NT2/D1 (cell line): Measurements from ENCODE around the gene TP53TG5.

Source experiments
- DNase-seq: peaks from one replicate; pipeline ENCODE4 v3.0.0-alpha.2; 2011; ENCODE audit warnings: low read depth, low spot score
- H3K27me3 ChIP-seq: 2 replicates; pipeline ENCODE4 v1.6.0; 2011; ENCODE audit warnings: mild to moderate bottlenecking; ENCODE audit not compliant: insufficient read length, insufficient read depth
- H3K36me3 ChIP-seq: 2 replicates; pipeline ENCODE4 v1.6.1; 2011; ENCODE audit warnings: mild to moderate bottlenecking, low read length, mixed read lengths; ENCODE audit not compliant: insufficient read depth, insufficient read length
- H3K4me1 ChIP-seq: 2 replicates; pipeline ENCODE4 v1.5.1; 2011; ENCODE audit not compliant: insufficient read depth, insufficient read length
- H3K4me3 ChIP-seq: 2 replicates; pipeline ENCODE4 v1.5.1; 2011; ENCODE audit warnings: low read depth; ENCODE audit not compliant: insufficient read length
- H3K9ac ChIP-seq: 2 replicates; pipeline ENCODE4 v1.6.0; 2011; ENCODE audit warnings: low read depth; ENCODE audit not compliant: insufficient read length
- H3K9me3 ChIP-seq: 2 replicates; pipeline ENCODE4 v1.5.1; 2011; ENCODE audit warnings: mild to moderate bottlenecking, low read length; ENCODE audit not compliant: insufficient read depth
- SUZ12 ChIP-seq: IDR thresholded peaks from 2 replicates; pipeline ENCODE4 v1.6.1; 2011; ENCODE audit not compliant: insufficient read length, insufficient read depth; ENCODE audit errors: extremely low read depth
- YY1 ChIP-seq: IDR thresholded peaks from 2 replicates; pipeline ENCODE4 v1.6.1; 2011; ENCODE audit not compliant: insufficient read length, insufficient read depth
- ZNF274 ChIP-seq: IDR thresholded peaks from 2 replicates; pipeline ENCODE4 v1.6.1; 2011; ENCODE audit warnings: mild to moderate bottlenecking, low read depth, low read length

The TP53TG5 gene

DNA sequence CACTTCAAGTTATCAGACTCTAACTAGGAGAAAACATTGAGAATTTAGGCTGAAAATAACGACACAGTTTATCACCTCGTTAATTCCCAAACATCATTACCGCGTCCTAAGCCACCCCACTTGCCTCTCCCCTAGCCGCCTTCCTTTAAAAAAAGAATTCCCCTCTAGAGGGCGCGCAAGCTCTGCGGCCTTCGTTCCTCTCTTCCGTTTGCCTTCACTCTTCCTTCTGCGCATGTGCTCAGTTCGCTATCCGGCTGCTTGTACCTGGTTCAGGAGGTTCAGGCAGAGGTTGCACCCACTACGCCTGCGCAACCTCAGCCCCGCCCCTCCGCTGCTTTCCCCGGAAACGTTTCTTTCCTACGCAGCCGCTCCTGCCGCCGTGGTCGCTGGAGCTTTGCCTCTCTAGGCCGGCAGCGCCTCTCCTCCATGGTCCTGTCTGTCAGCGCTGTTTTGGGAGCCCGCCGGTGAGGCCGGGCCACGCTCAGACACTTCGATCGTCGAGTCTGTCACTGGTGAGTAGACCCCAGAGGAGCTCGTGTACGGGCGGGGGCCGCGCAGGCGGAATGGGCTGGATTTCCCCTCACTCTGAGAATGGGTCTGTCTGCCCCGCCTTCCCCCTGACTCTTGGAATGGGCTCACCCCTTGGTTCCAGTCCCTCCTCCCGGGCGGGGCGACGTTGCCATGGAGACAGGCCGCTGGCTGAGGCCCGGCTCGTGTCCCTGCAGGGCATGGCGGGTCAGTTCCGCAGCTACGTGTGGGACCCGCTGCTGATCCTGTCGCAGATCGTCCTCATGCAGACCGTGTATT, 15.1 kb downstream of the TP53TG5 start, which contains the start of gene SYS1:
TSS of gene SYS1 (plus strand) at position 353 of the 807 bp plus-strand sequence. CDS start at position 729, 376 bp downstream.
- Histone ChIP-seq H3K4me1 (peaks cover 7% of the 10 kb centered on the region), H3K9ac (peak within 1 kb of the TSS; percentile 95), H3K27me3 (no peaks in the 10 kb centered on the region), H3K4me3 (peak within 1 kb of the TSS; percentile 92), H3K9me3 (no peaks in the 10 kb centered on the region), H3K36me3 (peaks cover 32% of the 10 kb centered on the region)
- TF ChIP-seq YY1 (peak; percentile 12), SUZ12 (no peak)
- peak; percentile 96 for DNase-seq

DNA sequence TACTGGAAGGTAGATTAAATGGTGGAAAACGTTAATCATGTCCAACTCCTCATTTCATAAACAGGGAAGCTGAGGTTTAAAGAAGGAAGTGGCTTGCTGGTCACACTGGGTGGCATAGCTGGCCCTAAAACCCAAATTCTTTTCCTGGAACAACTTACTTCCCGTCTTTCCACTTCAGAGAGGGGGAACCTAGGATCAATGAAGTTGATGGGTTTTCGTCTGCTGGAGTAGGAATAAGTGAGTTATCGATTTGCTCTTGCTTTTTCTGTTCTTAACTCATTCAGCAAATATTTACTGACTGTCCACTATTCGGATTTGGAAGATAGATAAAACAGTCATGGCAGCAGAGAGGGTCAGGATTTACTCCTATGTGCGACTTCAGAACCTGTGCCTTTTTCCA, 16.3 kb downstream of the TP53TG5 start:
- TF ChIP-seq ZNF274 (no peak), SUZ12 (no peak), YY1 (no peak)
- Histone ChIP-seq H3K9me3 (no peaks in the 10 kb centered on the region), H3K9ac (no peak overlapping the region), H3K36me3 (peaks cover 20% of the 10 kb centered on the region), H3K4me3 (no peak overlapping the region), H3K4me1 (peaks cover 7% of the 10 kb centered on the region), H3K27me3 (no peaks in the 10 kb centered on the region)
- DNase-seq, result no peak

DNA sequence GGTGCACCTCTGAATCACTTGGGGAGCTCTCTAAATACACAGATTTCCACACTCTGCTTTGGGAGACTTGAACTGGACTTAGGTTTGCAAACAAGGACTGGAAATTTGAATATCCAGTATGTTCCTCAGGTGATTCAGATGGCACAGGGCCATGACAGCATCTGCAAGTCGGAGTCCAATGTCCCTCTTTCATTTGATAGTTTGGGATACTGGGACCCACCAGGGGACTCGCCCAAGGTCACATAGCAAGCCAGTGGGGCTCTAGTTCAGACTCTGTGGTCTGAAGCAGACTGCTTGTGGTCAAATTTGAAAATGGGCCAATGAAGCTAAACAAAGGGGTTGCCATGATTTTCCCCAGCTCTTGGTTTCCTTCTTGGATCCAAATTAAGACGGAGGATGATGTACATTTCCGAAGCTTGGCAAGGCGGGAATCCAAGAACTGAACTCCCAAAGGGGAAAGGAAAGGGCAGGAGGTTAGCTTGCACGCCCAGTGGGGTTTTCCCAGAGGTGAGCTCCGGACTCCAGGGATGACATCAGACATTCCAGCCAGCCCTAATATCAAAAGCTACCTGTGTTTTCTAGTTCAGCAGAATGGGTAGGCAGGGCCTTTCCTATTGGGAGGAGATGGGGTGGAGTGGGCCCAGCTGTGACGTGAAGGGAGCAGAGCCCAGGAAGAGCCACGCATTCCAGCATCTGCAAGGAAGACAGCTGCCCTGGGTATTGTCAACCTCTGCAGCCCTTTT, 18.5 kb downstream of the TP53TG5 start:
- no peak overlapping the region for H3K9ac ChIP-seq
- H3K9me3 ChIP-seq, result no peaks in the 10 kb centered on the region
- TF ChIP-seq YY1, result no peak
- TF ChIP-seq SUZ12, result no peak
- 0 out of 2 replicates have a peak, but pooled peaks have one; percentile 26 for TF ChIP-seq ZNF274
- H3K4me1 ChIP-seq, result peaks cover 7% of the 10 kb centered on the region
- H3K36me3 ChIP-seq, result no peaks in the 10 kb centered on the region
- no peak overlapping the region for H3K4me3 ChIP-seq
- no peak for DNase-seq
- no peaks in the 10 kb centered on the region for H3K27me3 ChIP-seq

DNA sequence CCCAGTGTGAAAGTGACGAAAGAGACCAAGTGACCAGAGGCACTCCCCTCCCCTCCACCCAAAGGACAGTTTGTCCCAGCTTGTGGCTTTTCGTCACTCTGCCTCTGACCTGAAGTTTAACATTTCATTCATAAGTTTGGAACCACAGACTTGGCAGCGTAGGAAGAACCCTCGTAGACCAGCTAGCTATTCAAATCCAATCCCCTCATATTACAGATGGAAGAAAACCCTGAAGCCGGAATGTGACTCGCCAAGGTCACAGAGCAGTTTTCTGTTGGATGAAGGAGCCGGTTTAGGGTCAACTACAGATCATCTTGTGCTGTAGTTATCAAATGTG, 19.1 kb downstream of the TP53TG5 start:
- no peak for DNase-seq
- no peaks in the 10 kb centered on the region for H3K27me3 ChIP-seq
- no peaks in the 10 kb centered on the region for H3K36me3 ChIP-seq
- no peak overlapping the region for H3K9ac ChIP-seq
- H3K9me3 ChIP-seq, result no peaks in the 10 kb centered on the region
- H3K4me3 ChIP-seq, result no peak overlapping the region
- peaks cover 7% of the 10 kb centered on the region for H3K4me1 ChIP-seq
- TF ChIP-seq SUZ12, result no peak
- TF ChIP-seq YY1, result no peak
- no peak for TF ChIP-seq ZNF274

DNA sequence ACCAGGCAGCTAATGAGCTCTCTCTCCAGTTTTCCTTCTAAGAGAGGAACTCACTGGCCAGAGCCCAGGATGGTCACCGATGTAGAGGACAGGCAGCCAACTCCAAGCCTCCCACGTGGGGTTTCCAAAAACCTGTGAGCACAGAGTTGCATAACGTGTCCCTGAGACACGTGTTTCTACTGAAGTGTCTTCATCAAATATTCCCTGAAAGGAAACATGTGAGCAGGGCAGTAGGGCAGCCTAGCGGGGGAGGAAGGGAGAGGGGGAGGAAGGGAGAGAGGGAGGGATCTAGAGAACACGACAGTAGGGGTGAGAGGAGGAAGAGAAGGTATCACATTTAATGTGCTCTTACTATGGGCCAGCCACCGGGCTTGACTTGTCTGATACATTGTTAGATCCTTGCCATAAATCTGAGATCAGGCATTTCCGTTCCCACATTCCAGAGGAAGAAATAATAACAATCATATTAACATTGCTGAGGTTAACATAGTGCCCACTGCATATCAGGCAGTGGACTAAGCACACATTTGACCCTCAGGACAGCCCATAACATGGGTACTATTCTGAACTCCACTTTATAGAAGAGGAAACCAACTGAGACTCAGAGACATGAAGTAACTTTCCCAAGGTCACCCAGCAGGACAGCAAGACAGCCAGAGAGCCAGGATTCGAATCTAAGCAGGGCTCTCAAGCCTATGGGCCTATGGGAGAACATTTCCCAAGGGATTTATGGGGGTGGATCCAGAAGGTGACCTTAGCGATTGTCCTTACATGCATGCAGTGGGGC, 19.6 kb downstream of the TP53TG5 start:
- Histone ChIP-seq H3K36me3 (no peaks in the 10 kb centered on the region), H3K4me1 (peaks cover 7% of the 10 kb centered on the region), H3K27me3 (no peaks in the 10 kb centered on the region), H3K9me3 (no peaks in the 10 kb centered on the region), H3K9ac (no peak overlapping the region), H3K4me3 (no peak overlapping the region)
- DNase-seq, result no peak
- no peak for TF ChIP-seq ZNF274
- no peak for TF ChIP-seq SUZ12

DNA sequence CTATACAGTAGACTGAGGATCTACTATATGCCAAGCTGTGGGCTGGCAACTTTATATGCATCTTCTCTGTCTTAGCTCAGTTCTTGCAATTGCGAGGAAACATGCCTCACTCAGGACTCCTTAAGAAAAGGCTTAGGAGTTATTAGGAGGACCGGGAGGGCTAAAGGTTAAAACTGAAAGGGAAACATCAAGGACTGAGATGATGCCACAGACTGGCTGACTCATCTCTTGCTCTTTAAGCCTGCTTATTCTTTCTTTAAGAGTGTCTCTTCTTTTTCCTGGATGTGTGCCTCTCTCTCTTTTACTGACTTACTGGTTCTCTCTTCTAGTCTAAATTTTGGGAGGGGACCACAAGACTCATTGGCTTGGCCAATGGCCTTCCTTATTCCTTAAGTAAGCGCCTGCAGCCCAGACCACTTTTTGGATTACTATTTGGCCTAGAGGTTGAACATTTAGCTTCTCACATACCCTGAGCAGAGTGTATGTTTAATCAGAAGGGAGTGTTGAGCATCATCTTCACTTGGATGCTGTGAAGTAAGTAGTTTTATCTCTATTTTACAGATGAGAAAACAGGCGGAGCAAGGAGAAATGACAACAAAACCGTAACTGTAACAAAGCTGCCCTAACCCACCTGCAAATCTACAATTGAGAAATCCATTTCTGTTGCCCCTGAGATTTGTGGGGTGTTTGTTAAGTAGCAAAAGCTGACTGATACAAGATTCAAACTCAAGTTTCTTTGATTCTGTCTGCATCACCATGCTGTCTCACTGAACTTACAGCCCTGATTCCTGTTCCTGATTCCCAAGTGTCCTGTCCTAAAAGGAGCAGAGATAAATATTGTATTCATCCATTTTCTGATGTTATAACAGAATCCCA, 22.7 kb downstream of the TP53TG5 start:
- no peak overlapping the region for H3K9ac ChIP-seq
- no peak overlapping the region for H3K4me3 ChIP-seq
- peaks cover 5% of the 10 kb centered on the region for H3K4me1 ChIP-seq
- no peak for TF ChIP-seq SUZ12
- no peak for TF ChIP-seq ZNF274
- TF ChIP-seq YY1, result no peak
- no peaks in the 10 kb centered on the region for H3K36me3 ChIP-seq
- no peak for DNase-seq
- H3K9me3 ChIP-seq, result no peaks in the 10 kb centered on the region
- H3K27me3 ChIP-seq, result no peaks in the 10 kb centered on the region
